Activated CD8-positive, alpha-beta T cell treated with anti-CD3 and anti-CD28 coated beads, Interleukin-2, amount 10 ng/mL, durations not matched to agents 7 days and 5 days (primary cell): ENCODE measurements around the gene RRAGD. TPM values are rescaled to one million over a fixed set of nuclear protein-coding genes. Genes with fewer than 3 reads are reported as not detected.
A peak's percentile ranks its signal among the peaks of the same experiment; 100 is the strongest.

Source experiments
- ATAC-seq: fragments of 150-1000 bp; cut with Tn5 transposase; one replicate; pipeline ENCODE4 v1.10.0; 2021; ENCODE audit warnings: moderate library complexity
- CTCF ChIA-PET: fragments of 350-600 bp; sonication (Branson Sonifier 250); formaldehyde crosslinking; loops from one replicate; lab custom pipeline; 2021; ENCODE audit warnings: antibody characterized with exemption; lab: Charles Lee
- POLR2A ChIA-PET: fragments of 350-600 bp; sonication (Branson Sonifier 250); formaldehyde crosslinking; loops from one replicate; lab custom pipeline; 2021; ENCODE audit warnings: antibody characterized with exemption; lab: Charles Lee
- DNase-seq: peaks from one replicate; pipeline ENCODE4 v3.0.0-alpha.2; 2020
- H3K27ac Mint-ChIP-seq: one replicate; pipeline ENCODE4 v1.8.0; 2021; ENCODE audit warnings: mild to moderate bottlenecking, mixed read lengths
- H3K27me3 Mint-ChIP-seq: one replicate; pipeline ENCODE4 v1.8.0; 2021; ENCODE audit warnings: low read depth, mixed read lengths
- H3K36me3 Mint-ChIP-seq: one replicate; pipeline ENCODE4 v1.8.0; 2021; ENCODE audit warnings: low read depth, mixed read lengths
- H3K4me1 Mint-ChIP-seq: one replicate; pipeline ENCODE4 v1.8.0; 2021; ENCODE audit warnings: low read depth, mixed read lengths
- H3K4me3 Mint-ChIP-seq: one replicate; pipeline ENCODE4 v1.8.0; 2021; ENCODE audit warnings: mild to moderate bottlenecking, mixed read lengths
- H3K9me3 Mint-ChIP-seq: one replicate; pipeline ENCODE4 v1.8.0; 2022; ENCODE audit warnings: mixed read lengths; ENCODE audit not compliant: insufficient read depth
- total RNA-seq, 2 experiments: library from RNA; stranded (reverse); gene quantifications; one replicate each; pipeline ENCODE4 v1.2.3, GENCODE V29; 2021

The RRAGD gene
- total RNA-seq, 2 experiments from 2014 or later = 2.5 to 3.7 TPM

DNA sequence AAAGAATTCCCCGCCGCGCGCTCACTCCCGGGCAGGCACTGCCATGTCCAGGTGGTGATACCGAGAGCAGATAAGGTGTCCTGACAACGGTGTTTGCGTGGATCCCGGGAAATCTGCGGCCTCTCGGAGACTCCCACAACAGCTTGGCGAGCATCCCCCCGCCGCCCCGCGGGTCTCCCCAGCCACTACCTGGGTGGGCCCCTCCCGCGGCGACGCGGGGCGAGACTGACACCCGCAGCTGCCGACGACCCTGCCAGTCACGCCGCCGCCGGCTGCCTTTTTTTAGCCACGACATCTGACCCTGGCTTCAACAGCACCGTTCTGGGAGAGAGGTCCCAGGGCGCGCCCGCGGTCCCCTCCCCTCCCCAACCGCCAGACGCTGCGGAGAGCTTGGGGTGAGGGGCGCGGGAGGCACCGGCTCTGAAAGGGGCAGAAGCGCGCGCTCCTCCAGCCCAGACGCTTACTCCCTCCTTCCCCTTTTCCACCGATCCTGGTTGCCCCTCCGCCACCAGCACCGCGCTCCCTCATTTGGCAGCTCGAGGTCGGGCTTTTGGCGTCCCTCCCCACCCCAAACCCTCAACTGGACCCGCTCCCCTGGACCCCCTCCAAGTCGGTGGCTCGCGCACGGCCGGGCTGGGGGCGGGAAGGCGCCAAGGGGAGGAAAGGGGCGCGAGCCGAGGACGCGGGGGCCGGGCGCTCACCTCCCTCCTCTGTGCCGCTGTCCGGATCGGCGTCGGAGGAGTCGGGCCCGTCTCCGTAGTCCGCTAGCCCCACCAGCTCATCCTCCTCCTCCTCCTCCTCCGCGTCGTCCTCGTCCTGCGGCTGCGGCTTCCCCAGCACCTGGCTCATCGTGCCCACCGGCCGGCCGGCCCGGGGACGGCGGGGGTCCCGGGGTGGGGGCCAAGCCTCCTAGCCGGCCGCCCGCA lies 665 bp downstream of the RRAGD start:
- H3K27ac Mint-ChIP-seq = no peak overlapping the region

DNA sequence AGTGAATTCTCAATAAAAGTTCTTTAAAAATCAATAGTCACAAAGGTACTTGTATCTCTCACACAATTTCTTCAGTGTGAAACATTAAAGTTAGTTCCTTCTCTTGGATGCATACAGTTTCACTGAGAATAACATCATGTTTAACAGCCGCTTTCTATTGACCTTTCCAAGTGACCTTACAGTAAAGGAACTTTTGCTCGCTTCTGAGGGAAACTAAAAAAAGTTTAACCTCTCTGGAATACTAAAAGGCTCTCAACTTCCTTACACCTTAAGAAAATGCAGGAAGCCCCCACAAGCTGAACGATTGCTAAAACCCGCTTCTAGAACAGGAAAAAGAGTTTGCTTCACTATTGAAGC lies 1.3 kb downstream of the RRAGD start:
- POLR2A ChIA-PET = interaction anchor here (1.9 kb wide), 1 partner anchor 39 kb away, joined by 5 read pairs; no protein-coding TSS in a partner anchor
- peaks cover 23% of the 10 kb centered on the region for H3K4me1 Mint-ChIP-seq
- H3K27me3 Mint-ChIP-seq = peaks cover 57% of the 10 kb centered on the region
- H3K9me3 Mint-ChIP-seq = no peaks in the 10 kb centered on the region
- ATAC-seq = no peak
- CTCF ChIA-PET = interaction anchor here (1.0 to 3.4 kb wide), 5 partner anchors 19 to 39 kb away, joined by 3 to 19 read pairs (median 6); no protein-coding TSS in a partner anchor
- DNase-seq = no peak
- no peak overlapping the region for H3K27ac Mint-ChIP-seq
- peak overlapping the region; percentile 70 for H3K4me3 Mint-ChIP-seq
- H3K36me3 Mint-ChIP-seq = no peaks in the 10 kb centered on the region

More for the DNA sequence above, 665 bp downstream of the RRAGD start:
- ChIA-PET CTCF (interaction anchor here (1.0 to 3.4 kb wide), 5 partner anchors 20 to 40 kb away, joined by 3 to 19 read pairs (median 6); no protein-coding TSS in a partner anchor), POLR2A (interaction anchor here (1.9 kb wide), 1 partner anchor 39 kb away, joined by 5 read pairs; no protein-coding TSS in a partner anchor)
- Mint-ChIP-seq H3K4me3 (peak overlapping the region; percentile 70), H3K36me3 (no peaks in the 10 kb centered on the region), H3K4me1 (peaks cover 17% of the 10 kb centered on the region), H3K9me3 (no peaks in the 10 kb centered on the region), H3K27me3 (peaks cover 56% of the 10 kb centered on the region)
- ATAC-seq (peak; percentile 74), DNase-seq (peak; percentile 36)

DNA sequence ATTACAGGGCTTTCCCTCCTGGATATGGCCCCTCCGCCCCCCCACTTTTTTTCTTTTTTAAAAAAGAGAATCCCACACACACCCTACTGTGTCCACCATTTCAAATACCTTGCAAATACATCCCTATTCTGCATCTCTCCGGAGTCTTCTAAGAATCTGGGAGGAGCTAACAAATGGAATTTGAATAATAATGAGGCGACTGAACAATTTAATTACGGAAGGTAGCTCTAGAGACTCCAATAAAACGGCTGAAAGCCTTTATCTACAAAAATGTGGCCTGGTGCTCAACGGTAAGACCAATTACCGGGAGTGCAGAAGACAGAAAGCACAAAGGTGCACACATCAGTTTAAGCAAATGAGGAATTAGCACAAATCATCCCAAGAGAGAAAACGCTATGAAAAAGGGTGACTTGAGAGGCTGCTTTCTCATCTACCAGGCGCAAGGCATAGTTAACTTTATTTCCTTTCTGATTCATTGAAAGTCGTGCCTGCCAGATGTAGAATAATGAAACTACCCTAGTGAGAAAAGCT lies 1.8 kb downstream of the RRAGD start:
- no peak overlapping the region for H3K27ac Mint-ChIP-seq

GRCh38 chr6:89409461-89410035 lies 2.5 kb downstream of the RRAGD start:
- Mint-ChIP-seq H3K9me3 (no peaks in the 10 kb centered on the region), H3K4me3 (no peak overlapping the region), H3K4me1 (peaks cover 24% of the 10 kb centered on the region), H3K27me3 (peaks cover 54% of the 10 kb centered on the region), H3K27ac (no peak overlapping the region), H3K36me3 (no peaks in the 10 kb centered on the region)
- POLR2A ChIA-PET = no interaction called here
- no peak for DNase-seq
- ATAC-seq = no peak
- CTCF ChIA-PET = interaction anchor here (2.4 to 3.4 kb wide), 3 partner anchors 23 to 38 kb away, joined by 6 to 19 read pairs (median 9); no protein-coding TSS in a partner anchor

More for the DNA sequence above, 1.8 kb downstream of the RRAGD start:
- Mint-ChIP-seq H3K4me1 (peaks cover 24% of the 10 kb centered on the region), H3K4me3 (peak overlapping the region; percentile 70), H3K9me3 (no peaks in the 10 kb centered on the region), H3K36me3 (no peaks in the 10 kb centered on the region), H3K27me3 (peaks cover 55% of the 10 kb centered on the region)
- DNase-seq = no peak
- POLR2A ChIA-PET = interaction anchor here (1.9 kb wide), 1 partner anchor 38 kb away, joined by 5 read pairs; no protein-coding TSS in a partner anchor
- no peak for ATAC-seq
- CTCF ChIA-PET = interaction anchor here (1.0 to 3.4 kb wide), 5 partner anchors 18 to 38 kb away, joined by 3 to 19 read pairs (median 6); no protein-coding TSS in a partner anchor

- ATAC-seq = no peak
Measured at GRCh38 chr6:89406141-89406540, 5.9 kb downstream of the RRAGD start.

GRCh38 chr6:89404512-89404911 lies 7.6 kb downstream of the RRAGD start:
- Mint-ChIP-seq H3K4me3 (no peak overlapping the region), H3K9me3 (no peaks in the 10 kb centered on the region), H3K36me3 (no peaks in the 10 kb centered on the region), H3K27ac (no peak overlapping the region), H3K4me1 (peaks cover 10% of the 10 kb centered on the region), H3K27me3 (peaks cover 19% of the 10 kb centered on the region)
- no peak for ATAC-seq
- POLR2A ChIA-PET = no interaction called here
- DNase-seq = no peak
- CTCF ChIA-PET = interaction anchor here (1.0 to 1.2 kb wide), 2 partner anchors 19 to 422 kb away, joined by 3 read pairs; no protein-coding TSS in a partner anchor

More at GRCh38 chr6:89406141-89406540, 5.9 kb downstream of the RRAGD start:
- ChIA-PET CTCF (interaction anchor here (1.2 kb wide), 2 partner anchors 26 to 34 kb away, joined by 4 to 6 read pairs; no protein-coding TSS in a partner anchor), POLR2A (no interaction called here)
- Mint-ChIP-seq H3K27ac (no peak overlapping the region), H3K27me3 (peaks cover 31% of the 10 kb centered on the region), H3K36me3 (no peaks in the 10 kb centered on the region), H3K9me3 (no peaks in the 10 kb centered on the region), H3K4me3 (no peak overlapping the region), H3K4me1 (peaks cover 14% of the 10 kb centered on the region)
- DNase-seq = no peak

- CTCF ChIA-PET = interaction anchor here (1.7 kb wide), 1 partner anchor 30 kb away, joined by 4 read pairs; no protein-coding TSS in a partner anchor
Measured at GRCh38 chr6:89402776-89403175, 9.3 kb downstream of the RRAGD start.

GRCh38 chr6:89400912-89401399 lies 11.1 kb downstream of the RRAGD start:
- CTCF ChIA-PET = interaction anchor here (1.0 kb wide), 1 partner anchor 28 kb away, joined by 4 read pairs; no protein-coding TSS in a partner anchor
- H3K4me1 Mint-ChIP-seq = peaks cover 3% of the 10 kb centered on the region
- ATAC-seq (no peak), DNase-seq (no peak)
- POLR2A ChIA-PET = interaction anchor here (0.6 kb wide), 1 partner anchor 345 kb away, joined by 3 read pairs; no protein-coding TSS in a partner anchor
- H3K9me3 Mint-ChIP-seq = no peaks in the 10 kb centered on the region
- H3K27me3 Mint-ChIP-seq = peaks cover 2% of the 10 kb centered on the region
- no peak overlapping the region for H3K4me3 Mint-ChIP-seq
- no peak overlapping the region for H3K27ac Mint-ChIP-seq
- H3K36me3 Mint-ChIP-seq = no peaks in the 10 kb centered on the region

More at GRCh38 chr6:89402776-89403175, 9.3 kb downstream of the RRAGD start:
- Mint-ChIP-seq H3K27me3 (peaks cover 10% of the 10 kb centered on the region), H3K4me1 (peaks cover 10% of the 10 kb centered on the region), H3K36me3 (no peaks in the 10 kb centered on the region), H3K4me3 (no peak overlapping the region), H3K27ac (no peak overlapping the region), H3K9me3 (no peaks in the 10 kb centered on the region)
- DNase-seq (no peak), ATAC-seq (no peak)
- POLR2A ChIA-PET = no interaction called here

- Mint-ChIP-seq H3K27ac (no peak overlapping the region), H3K9me3 (no peaks in the 10 kb centered on the region), H3K4me1 (no peaks in the 10 kb centered on the region), H3K36me3 (no peaks in the 10 kb centered on the region), H3K4me3 (no peak overlapping the region), H3K27me3 (peaks cover 2% of the 10 kb centered on the region)
- no peak for DNase-seq
- ATAC-seq = no peak
- POLR2A ChIA-PET = interaction anchor here (0.6 kb wide), 1 partner anchor 513 kb away, joined by 3 read pairs; no protein-coding TSS in a partner anchor
- CTCF ChIA-PET = no interaction called here
Measured at GRCh38 chr6:89400050-89400449, 12.0 kb downstream of the RRAGD start.

DNA sequence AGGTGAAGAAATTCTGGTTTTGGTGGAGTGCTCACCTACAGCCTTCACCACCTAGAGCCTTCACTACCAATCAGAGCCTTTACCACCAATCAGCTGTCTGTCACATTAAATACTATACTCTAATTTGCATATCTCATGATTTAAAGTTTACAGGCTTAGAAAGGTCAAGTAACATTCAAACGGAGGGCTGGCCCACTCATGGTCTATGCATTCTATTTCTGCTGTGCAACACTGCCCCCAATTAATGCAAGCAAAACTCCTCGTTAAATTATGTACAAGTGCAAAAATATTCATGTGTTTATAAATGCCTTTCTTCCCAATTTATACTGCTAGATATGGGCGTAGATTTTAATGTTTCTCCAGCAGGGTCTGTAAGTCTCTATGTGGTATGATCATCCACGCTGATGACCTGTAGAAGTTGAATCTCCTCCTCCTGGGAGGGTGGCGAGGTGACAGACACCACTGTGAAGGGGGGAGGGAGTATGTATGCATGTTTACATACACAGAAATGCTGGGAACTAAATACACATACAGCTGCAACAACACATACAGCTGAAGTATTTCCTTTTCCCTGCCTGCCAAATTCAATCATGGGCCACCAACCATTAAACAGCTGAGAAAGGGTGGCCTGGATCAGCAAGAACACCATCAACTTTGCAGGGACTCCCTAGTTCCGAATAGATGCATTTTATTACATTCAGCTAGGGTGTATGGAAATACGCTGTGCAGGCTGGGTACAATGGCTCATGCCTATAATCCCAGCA lies 13.1 kb downstream of the RRAGD start:
- peaks cover 2% of the 10 kb centered on the region for H3K27me3 Mint-ChIP-seq
- DNase-seq = no peak
- no peak for ATAC-seq
- no peaks in the 10 kb centered on the region for H3K9me3 Mint-ChIP-seq
- no peak overlapping the region for H3K27ac Mint-ChIP-seq
- ChIA-PET POLR2A (no interaction called here), CTCF (interaction anchor here (1.1 to 1.4 kb wide), 3 partner anchors 9 to 238 kb away, joined by 3 to 6 read pairs (median 3); no protein-coding TSS in a partner anchor)
- no peaks in the 10 kb centered on the region for H3K4me1 Mint-ChIP-seq
- H3K36me3 Mint-ChIP-seq = no peaks in the 10 kb centered on the region
- no peak overlapping the region for H3K4me3 Mint-ChIP-seq
